HFFc6 (cell line): ENCODE measurements around the gene TTLL8. TPM values are rescaled to one million over a fixed set of nuclear protein-coding genes. Genes with fewer than 3 reads are reported as not detected.
A peak's percentile ranks its signal among the peaks of the same experiment; 100 is the strongest.

Source experiments
- DNase-seq: peaks from one replicate; pipeline ENCODE4 v3.0.0-alpha.2; 2018
- H3K27ac Mint-ChIP-seq: 2 replicates; pipeline ENCODE4 v1.8.0; 2020; ENCODE audit warnings: mild to moderate bottlenecking, mixed read lengths
- H3K27me3 Mint-ChIP-seq: 2 replicates; pipeline ENCODE4 v1.8.0; 2021; ENCODE audit warnings: mild to moderate bottlenecking, moderate library complexity, mixed read lengths; ENCODE audit not compliant: insufficient read depth
- H3K36me3 Mint-ChIP-seq: 2 replicates; pipeline ENCODE4 v1.8.0; 2021; ENCODE audit warnings: low read depth, mixed read lengths
- H3K4me1 Mint-ChIP-seq: 2 replicates; pipeline ENCODE4 v1.8.0; 2020; ENCODE audit warnings: low read depth, mixed read lengths
- H3K4me3 Mint-ChIP-seq: 2 replicates; pipeline ENCODE4 v1.8.0; 2020; ENCODE audit warnings: mild to moderate bottlenecking, moderate library complexity, mixed read lengths
- H3K9me3 Mint-ChIP-seq: 2 replicates; pipeline ENCODE4 v1.8.0; 2020; ENCODE audit warnings: mild to moderate bottlenecking, mixed read lengths
- total RNA-seq, 6 experiments: library from RNA; stranded (reverse); fragmentation: NEBNext Ultra II Directional; extraction: Animal tissue kit (Norgen Biotek cat#: 25700); gene quantifications; 2 replicates in 1 of 6; 3 replicates in 5 of 6; pipeline ENCODE4 v1.2.3, GENCODE V29; 2021
- TF ChIP-seq, protein P1 (sequence below): fragments of 200-600 bp; sonication (generic); IDR thresholded peaks from 2 replicates; pipeline ENCODE4 v1.5.0; 2021; ENCODE audit warnings: antibody characterized with exemption, mild to moderate bottlenecking

The TTLL8 gene
- total RNA-seq, 6 experiments from 2014 or later = not detected

DNA sequence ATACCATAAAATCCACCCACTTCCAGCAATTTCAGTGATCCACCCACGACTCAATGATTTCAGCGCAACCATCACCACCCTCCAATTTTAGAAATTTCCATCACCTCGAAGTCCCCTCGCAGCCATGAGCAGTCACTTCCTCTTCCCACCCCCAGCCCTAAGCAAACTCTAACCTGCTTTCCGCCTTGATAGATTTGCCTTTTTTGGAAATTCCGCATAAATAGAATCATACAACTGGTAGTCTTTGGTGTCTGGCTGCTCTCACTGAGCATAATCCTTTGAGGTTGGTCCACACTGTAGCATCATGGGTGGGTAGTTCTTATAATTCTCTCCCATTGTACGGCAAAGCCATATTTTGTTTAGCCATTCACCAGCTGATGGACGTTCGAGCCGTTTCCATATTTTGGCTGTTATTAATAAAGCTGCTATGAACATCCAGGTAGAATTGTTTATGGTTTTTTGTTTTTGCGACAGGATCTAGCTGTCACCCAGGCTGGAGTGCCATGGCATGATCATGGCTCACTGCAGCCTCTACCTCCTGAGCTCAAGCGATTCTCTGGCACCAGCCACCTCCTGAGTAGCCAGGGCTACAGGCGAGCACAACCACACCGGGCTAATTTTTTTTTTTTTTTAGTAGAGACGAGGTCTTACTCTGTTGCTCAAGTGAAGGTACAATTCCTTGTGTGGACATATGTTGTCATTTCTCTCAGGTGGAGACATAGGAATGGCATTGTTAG is 81.5 kb downstream of the TTLL8 start:
- no peaks in the 10 kb centered on the region; the same call in 1 of the 2 replicates for H3K27me3 Mint-ChIP-seq
- H3K4me1 Mint-ChIP-seq = peaks cover 14% of the 10 kb centered on the region
- TF ChIP-seq, protein P1, sequence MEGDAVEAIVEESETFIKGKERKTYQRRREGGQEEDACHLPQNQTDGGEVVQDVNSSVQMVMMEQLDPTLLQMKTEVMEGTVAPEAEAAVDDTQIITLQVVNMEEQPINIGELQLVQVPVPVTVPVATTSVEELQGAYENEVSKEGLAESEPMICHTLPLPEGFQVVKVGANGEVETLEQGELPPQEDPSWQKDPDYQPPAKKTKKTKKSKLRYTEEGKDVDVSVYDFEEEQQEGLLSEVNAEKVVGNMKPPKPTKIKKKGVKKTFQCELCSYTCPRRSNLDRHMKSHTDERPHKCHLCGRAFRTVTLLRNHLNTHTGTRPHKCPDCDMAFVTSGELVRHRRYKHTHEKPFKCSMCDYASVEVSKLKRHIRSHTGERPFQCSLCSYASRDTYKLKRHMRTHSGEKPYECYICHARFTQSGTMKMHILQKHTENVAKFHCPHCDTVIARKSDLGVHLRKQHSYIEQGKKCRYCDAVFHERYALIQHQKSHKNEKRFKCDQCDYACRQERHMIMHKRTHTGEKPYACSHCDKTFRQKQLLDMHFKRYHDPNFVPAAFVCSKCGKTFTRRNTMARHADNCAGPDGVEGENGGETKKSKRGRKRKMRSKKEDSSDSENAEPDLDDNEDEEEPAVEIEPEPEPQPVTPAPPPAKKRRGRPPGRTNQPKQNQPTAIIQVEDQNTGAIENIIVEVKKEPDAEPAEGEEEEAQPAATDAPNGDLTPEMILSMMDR = no peak
- no peak for DNase-seq
- H3K27ac Mint-ChIP-seq = no peak overlapping the region
- H3K4me3 Mint-ChIP-seq = no peak overlapping the region
- H3K9me3 Mint-ChIP-seq = peaks cover 10% of the 10 kb centered on the region
- peaks cover 9% of the 10 kb centered on the region for H3K36me3 Mint-ChIP-seq

DNA sequence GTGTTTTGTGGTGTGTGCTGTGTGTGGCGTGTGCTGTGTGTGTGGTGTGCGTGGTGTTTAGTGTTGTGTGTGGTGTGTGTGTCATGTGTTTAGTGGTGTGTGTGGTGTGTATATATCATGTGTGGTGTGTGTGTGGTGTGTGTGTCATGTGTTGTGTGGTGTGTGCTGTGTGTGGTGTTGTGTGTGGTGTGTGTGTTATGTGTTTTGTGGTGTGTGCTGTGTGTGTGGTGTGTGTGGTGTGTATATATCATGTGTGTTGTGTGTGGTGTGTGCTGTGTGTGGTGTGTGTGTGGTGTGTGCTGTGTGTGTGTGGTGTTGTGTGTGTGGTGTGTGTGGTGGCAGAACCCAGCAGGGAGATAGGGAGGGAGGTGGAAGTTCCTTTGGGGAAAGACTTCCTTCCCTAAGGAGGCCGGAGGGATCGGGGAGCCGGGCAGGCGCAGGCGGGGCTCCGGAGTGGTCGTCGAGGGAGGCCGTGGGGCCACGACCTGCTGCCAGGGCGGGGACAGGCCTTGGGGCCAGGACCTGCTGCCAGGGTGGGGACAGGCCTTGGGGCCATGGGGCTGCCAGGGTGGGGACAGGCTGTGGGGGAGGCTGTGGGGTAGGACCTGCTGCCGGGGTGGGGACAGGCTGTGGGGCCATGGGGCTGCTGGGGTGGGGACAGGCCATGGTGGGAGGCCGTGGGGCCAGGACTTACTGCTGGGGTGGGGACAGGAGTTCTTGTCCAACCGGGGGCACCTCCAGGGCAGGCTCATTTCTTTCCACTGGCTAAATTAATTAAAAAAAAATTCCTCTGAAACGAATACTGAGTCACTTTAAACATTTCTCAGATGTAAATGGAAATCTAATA is 82.3 kb downstream of the TTLL8 start:
- Mint-ChIP-seq H3K27me3 (no peaks in the 10 kb centered on the region), H3K36me3 (peaks cover 9% of the 10 kb centered on the region), H3K27ac (peak overlapping the region; percentile 43), H3K4me1 (peaks cover 16% of the 10 kb centered on the region), H3K9me3 (peaks cover 10% of the 10 kb centered on the region), H3K4me3 (no peak overlapping the region)
- DNase-seq = no peak
- TF ChIP-seq, protein P1 = no peak

DNA sequence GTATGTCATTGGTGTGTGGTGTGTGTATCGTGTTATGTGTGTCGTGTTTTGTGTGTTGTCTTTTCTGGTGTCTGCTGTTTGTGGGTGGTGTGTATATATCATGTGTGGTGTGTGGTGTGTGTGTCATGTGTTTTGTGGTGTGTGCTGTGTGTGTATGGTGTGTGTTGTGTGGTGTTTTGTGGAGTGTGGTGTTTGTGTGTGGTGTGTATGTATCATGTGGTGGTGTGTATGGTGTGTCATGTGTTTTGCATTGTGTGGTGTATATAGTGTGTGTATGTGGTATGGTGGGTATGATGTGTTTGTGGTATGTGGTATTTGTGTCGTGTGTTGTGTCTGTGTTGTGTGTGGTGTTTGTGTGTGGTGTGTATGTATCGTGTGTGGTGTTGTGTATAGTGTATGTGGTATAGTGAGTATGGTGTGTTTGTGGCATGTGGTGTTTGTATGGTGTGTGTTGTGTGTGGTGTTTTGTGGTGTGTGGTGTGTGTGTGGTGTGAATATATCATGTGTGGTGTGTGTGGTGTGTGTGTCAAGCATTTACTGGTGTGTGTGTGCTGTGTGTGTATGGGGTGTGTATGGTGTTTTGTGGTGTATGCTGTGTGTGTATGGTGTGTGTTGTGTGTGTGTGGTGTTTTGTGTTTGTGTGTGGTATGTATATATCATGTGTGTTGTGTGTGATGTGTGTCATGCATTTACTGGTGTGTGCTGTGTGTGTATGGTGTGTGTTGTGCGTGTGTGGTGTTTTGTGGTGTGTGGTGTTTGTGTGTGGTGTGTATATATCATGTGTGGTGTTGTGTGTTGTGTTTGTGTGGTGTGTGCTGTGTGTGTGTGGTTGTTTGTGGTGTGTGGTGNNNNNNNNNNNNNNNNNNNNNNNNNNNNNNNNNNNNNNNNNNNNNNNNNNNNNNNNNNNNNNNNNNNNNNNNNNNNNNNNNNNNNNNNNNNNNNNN is 84.8 kb downstream of the TTLL8 start:
- DNase-seq = no peak
- no peak overlapping the region for H3K27ac Mint-ChIP-seq

DNA sequence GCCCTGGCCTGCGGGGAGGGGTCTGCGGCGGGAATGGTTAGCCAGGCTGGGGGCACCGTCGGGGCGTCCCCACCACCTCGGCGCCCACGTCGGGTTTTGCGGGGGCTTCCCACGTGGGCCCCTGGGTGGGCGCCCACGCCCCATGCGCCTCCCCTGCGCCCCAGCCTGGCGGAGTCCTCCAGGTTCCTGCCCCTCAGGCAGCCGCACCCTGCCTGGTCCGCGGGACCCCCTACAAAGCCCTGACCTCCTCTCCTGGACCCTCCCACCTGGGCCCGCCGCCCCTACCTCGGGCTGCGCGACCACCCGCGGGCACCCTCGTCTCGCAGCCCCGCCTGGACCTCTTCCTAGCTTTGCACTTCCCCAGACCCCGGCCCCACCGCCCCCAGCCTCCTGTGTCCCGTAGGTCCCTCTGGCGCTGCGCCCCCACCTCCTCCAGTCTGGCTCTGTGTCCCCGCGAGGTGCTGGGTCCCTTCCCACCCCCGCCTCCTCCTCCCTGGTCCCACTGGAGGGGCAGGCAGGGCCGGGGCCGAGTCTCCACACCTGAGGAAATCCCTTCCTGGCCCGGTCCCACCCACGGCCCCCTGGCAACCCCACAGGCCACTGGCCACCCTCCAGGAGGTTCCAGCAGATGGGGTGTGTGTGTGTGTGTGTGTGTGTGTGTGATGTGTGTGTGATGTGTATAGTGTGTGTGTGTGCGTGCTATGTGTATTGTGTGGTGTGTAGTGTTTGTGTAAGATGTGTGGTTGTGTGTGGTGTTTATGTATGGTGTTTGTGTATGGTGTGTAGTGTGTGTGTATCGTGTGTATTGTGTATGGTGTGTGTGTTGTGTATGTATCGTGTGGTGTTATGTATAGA is 85.7 kb downstream of the TTLL8 start:
- Mint-ChIP-seq H3K9me3 (no peaks in the 10 kb centered on the region), H3K4me3 (no peak overlapping the region), H3K27ac (no peak overlapping the region), H3K27me3 (no peaks in the 10 kb centered on the region; the same call in none of the 2 replicates), H3K4me1 (peaks cover 30% of the 10 kb centered on the region), H3K36me3 (no peaks in the 10 kb centered on the region)
- no peak for DNase-seq
- TF ChIP-seq, protein P1 = no peak

More for the DNA sequence above, 84.8 kb downstream of the TTLL8 start:
- Mint-ChIP-seq H3K36me3 (no peaks in the 10 kb centered on the region), H3K4me3 (no peak overlapping the region), H3K9me3 (no peaks in the 10 kb centered on the region), H3K4me1 (peaks cover 22% of the 10 kb centered on the region), H3K27me3 (no peaks in the 10 kb centered on the region; the same call in 1 of the 2 replicates)
- TF ChIP-seq, protein P1 = no peak
